ENCODE data around the gene VPS52.

Gene VPS52

GRCh38 chr6:33207552-33208090 lies 64.1 kb downstream of the VPS52 start:
- Mint-ChIP-seq H3K4me1 (ENCODE audit: low read depth) (peaks cover 60% of the 10 kb centered on the region), H3K27me3 (peaks cover 2% of the 10 kb centered on the region), H3K36me3 (ENCODE audit: low read depth) (peaks cover 68% of the 10 kb centered on the region), H3K4me3 (peak overlapping the region; percentile 81), H3K27ac (peak overlapping the region; percentile 85), H3K9me3 (no peaks in the 10 kb centered on the region)
- DNase-seq: no peak

- no peak for DNase-seq
- peak overlapping the region; percentile 83 for H3K4me3 Mint-ChIP-seq
- H3K27ac Mint-ChIP-seq: peak overlapping the region; percentile 99
- peaks cover 68% of the 10 kb centered on the region for H3K36me3 Mint-ChIP-seq (ENCODE audit: low read depth)
- H3K9me3 Mint-ChIP-seq: no peaks in the 10 kb centered on the region
- H3K27me3 Mint-ChIP-seq: no peaks in the 10 kb centered on the region
- peaks cover 64% of the 10 kb centered on the region for H3K4me1 Mint-ChIP-seq (ENCODE audit: low read depth)
Measured at GRCh38 chr6:33206864-33207551, 64.7 kb downstream of the VPS52 start.

- H3K4me3 Mint-ChIP-seq: peak overlapping the region; percentile 83
- no peaks in the 10 kb centered on the region for H3K9me3 Mint-ChIP-seq
- peak overlapping the region; percentile 99 for H3K27ac Mint-ChIP-seq
- H3K4me1 Mint-ChIP-seq (ENCODE audit: low read depth): peaks cover 71% of the 10 kb centered on the region
- DNase-seq: no peak
- H3K36me3 Mint-ChIP-seq (ENCODE audit: low read depth): peaks cover 70% of the 10 kb centered on the region
- no peaks in the 10 kb centered on the region for H3K27me3 Mint-ChIP-seq
Measured at GRCh38 chr6:33206027-33206863, 65.4 kb downstream of the VPS52 start.

- Mint-ChIP-seq H3K4me3 (peak overlapping the region; percentile 83), H3K9me3 (no peaks in the 10 kb centered on the region), H3K27ac (peak overlapping the region; percentile 99), H3K36me3 (ENCODE audit: low read depth) (peaks cover 71% of the 10 kb centered on the region), H3K27me3 (no peaks in the 10 kb centered on the region), H3K4me1 (ENCODE audit: low read depth) (peaks cover 73% of the 10 kb centered on the region)
- peak; percentile 75 for DNase-seq
Measured at GRCh38 chr6:33205191-33206026, 66.3 kb downstream of the VPS52 start.

- peak; percentile 94 for DNase-seq
- Mint-ChIP-seq H3K27me3 (no peaks in the 10 kb centered on the region), H3K4me1 (ENCODE audit: low read depth) (peaks cover 66% of the 10 kb centered on the region), H3K27ac (peak within 1 kb of the TSS; percentile 99), H3K36me3 (ENCODE audit: low read depth) (peaks cover 68% of the 10 kb centered on the region), H3K9me3 (no peaks in the 10 kb centered on the region), H3K4me3 (peak within 1 kb of the TSS; percentile 83)
Measured at GRCh38 chr6:33204415-33205190, 67.1 kb downstream of the VPS52 start, which contains the start of gene HSD17B8. Gene HSD17B8, plus strand, starts transcription at chr6:33204655. Its CDS starts 14 bp downstream, at chr6:33204669.

GRCh38 chr6:33204165-33204414 lies 67.6 kb downstream of the VPS52 start:
- H3K27ac Mint-ChIP-seq: peak overlapping the region; percentile 99
- peaks cover 67% of the 10 kb centered on the region for H3K36me3 Mint-ChIP-seq (ENCODE audit: low read depth)

GRCh38 chr6:33203443-33204164 lies 68.1 kb downstream of the VPS52 start:
- Mint-ChIP-seq H3K27ac (peak overlapping the region; percentile 99), H3K27me3 (no peaks in the 10 kb centered on the region), H3K4me3 (peak overlapping the region; percentile 98), H3K9me3 (no peaks in the 10 kb centered on the region), H3K36me3 (ENCODE audit: low read depth) (peaks cover 65% of the 10 kb centered on the region), H3K4me1 (ENCODE audit: low read depth) (peaks cover 67% of the 10 kb centered on the region)
- no peak for DNase-seq

More at GRCh38 chr6:33204165-33204414, 67.6 kb downstream of the VPS52 start:
- Mint-ChIP-seq H3K27me3 (no peaks in the 10 kb centered on the region), H3K4me1 (ENCODE audit: low read depth) (peaks cover 66% of the 10 kb centered on the region), H3K4me3 (peak overlapping the region; percentile 83), H3K9me3 (no peaks in the 10 kb centered on the region)
- DNase-seq: no peak

- Mint-ChIP-seq H3K4me1 (ENCODE audit: low read depth) (peaks cover 75% of the 10 kb centered on the region), H3K9me3 (no peaks in the 10 kb centered on the region), H3K27me3 (no peaks in the 10 kb centered on the region), H3K4me3 (peak overlapping the region; percentile 98), H3K36me3 (ENCODE audit: low read depth) (peaks cover 70% of the 10 kb centered on the region), H3K27ac (peak overlapping the region; percentile 99)
- DNase-seq: no peak
Measured at GRCh38 chr6:33202799-33203198, 68.9 kb downstream of the VPS52 start.

GRCh38 chr6:33201935-33202334 lies 69.7 kb downstream of the VPS52 start:
- H3K27me3 Mint-ChIP-seq: no peaks in the 10 kb centered on the region
- peaks cover 82% of the 10 kb centered on the region for H3K4me1 Mint-ChIP-seq (ENCODE audit: low read depth)
- DNase-seq: no peak
- peaks cover 76% of the 10 kb centered on the region for H3K36me3 Mint-ChIP-seq (ENCODE audit: low read depth)
- peak overlapping the region; percentile 99 for H3K27ac Mint-ChIP-seq
- no peaks in the 10 kb centered on the region for H3K9me3 Mint-ChIP-seq
- peak overlapping the region; percentile 98 for H3K4me3 Mint-ChIP-seq

GRCh38 chr6:33201147-33201545 lies 70.5 kb downstream of the VPS52 start:
- Mint-ChIP-seq H3K9me3 (no peaks in the 10 kb centered on the region), H3K4me3 (peak overlapping the region; percentile 98), H3K27ac (peak overlapping the region; percentile 99), H3K27me3 (no peaks in the 10 kb centered on the region), H3K4me1 (ENCODE audit: low read depth) (peaks cover 75% of the 10 kb centered on the region), H3K36me3 (ENCODE audit: low read depth) (peaks cover 83% of the 10 kb centered on the region)
- DNase-seq: no peak

Measured in activated T-cell treated with anti-CD3 and anti-CD28 coated beads, Interleukin-2, amount 50 U/mL, for 24 hours (primary cell).